ENCODE data around the gene PITPNM3. TPM values are rescaled to one million over a fixed set of nuclear protein-coding genes. Genes with fewer than 3 reads are reported as not detected.
"Not testable (repeated sequence)": the region's sequence is repeated elsewhere in the genome, so short reads cannot be mapped to it uniquely, and the experiment has no call there.

PITPNM3 gene
- total RNA-seq, 4 donors from 2014 or later = 4.0 to 10.9 (median 5.6) TPM

DNA sequence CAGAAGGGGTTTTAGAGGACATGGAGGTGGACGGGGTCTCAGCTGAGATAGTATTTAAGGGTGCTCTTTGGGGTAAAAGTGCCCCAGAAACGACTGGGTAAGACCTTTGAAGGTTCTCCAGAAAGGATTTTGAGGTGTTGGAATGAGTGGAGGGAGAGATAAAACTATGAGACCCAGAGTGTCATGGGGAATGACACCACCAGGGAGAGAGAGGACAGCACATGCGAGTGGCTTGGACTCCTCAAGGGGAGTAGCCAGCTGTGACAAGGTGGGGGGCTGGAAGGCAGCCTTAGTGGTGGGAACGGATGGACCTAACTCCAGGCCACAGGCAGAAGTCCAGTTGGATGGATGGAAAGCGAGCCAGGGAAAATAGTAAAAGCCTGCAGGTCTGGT, 19.2 kb upstream of the PITPNM3 start:
- Histone ChIP-seq H3K4me1 (peaks cover 17% of the 10 kb centered on the region in 2 donors), H3K27ac (peak overlapping the region; percentile 10 to 73 (median 21)), H3K36me3 (peaks cover 0 to 6% of the 10 kb centered on the region in 2 donors), H3K9me3 (no peaks in the 10 kb centered on the region), H3K4me3 (replicated peaks in 1 of 3) (no peak overlapping the region), H3K27me3 (no peaks in the 10 kb centered on the region)
- intact Hi-C loops (cut with DNase I) = loop anchor here (5.0 kb wide), 1 partner anchor 103 kb away; no protein-coding TSS in a partner anchor
- no peak for DNase-seq
- 73 to 76% methylated on average over 5 of the region's 5 CpGs for WGBS, 2 donors
- TF ChIP-seq POLR2A (IDR thresholded peaks at IDR 0.05) (no peak), CTCF (IDR thresholded peaks at IDR 0.05) (no peak)

- no peaks in the 10 kb centered on the region for H3K27me3 ChIP-seq
- peaks cover 0 to 6% of the 10 kb centered on the region in 2 donors for H3K36me3 ChIP-seq
- peak overlapping the region; percentile 10 to 73 (median 21) for H3K27ac ChIP-seq
- no peak overlapping the region for H3K4me3 ChIP-seq (replicated peaks in 1 of 3)
- intact Hi-C loops (cut with DNase I) = loop anchor here (5.0 kb wide), 1 partner anchor 103 kb away; no protein-coding TSS in a partner anchor
- H3K9me3 ChIP-seq = no peaks in the 10 kb centered on the region
- DNase-seq = peak; percentile 57 to 61
- WGBS, 2 donors = 17 to 23% methylated on average over 15 to 20 of the region's 23 CpGs
- peaks cover 17% of the 10 kb centered on the region in 2 donors for H3K4me1 ChIP-seq
- TF ChIP-seq CTCF (IDR thresholded peaks at IDR 0.05) (peak in 3 of 6 experiments; percentile 31 to 46 (median 33)), POLR2A (IDR thresholded peaks at IDR 0.05) (no peak)
Measured at GRCh38 chr17:6574687-6575595, 18.6 kb upstream of the PITPNM3 start.

GRCh38 chr17:6573982-6574686, 17.8 kb upstream of the PITPNM3 start:
- Histone ChIP-seq H3K27me3 (no peaks in the 10 kb centered on the region), H3K9me3 (no peaks in the 10 kb centered on the region), H3K36me3 (peaks cover 0 to 2% of the 10 kb centered on the region in 2 donors), H3K4me3 (replicated peaks in 1 of 3) (no peak overlapping the region), H3K4me1 (peaks cover 17% of the 10 kb centered on the region in 2 donors), H3K27ac (peak overlapping the region in 1 of 3 donors; percentile 73)
- intact Hi-C loops (cut with DNase I) = no loop called here
- TF ChIP-seq POLR2A (IDR thresholded peaks at IDR 0.05) (no peak), CTCF (IDR thresholded peaks at IDR 0.05) (no peak)
- WGBS, 2 donors = 81 to 86% methylated on average over 13 of the region's 13 CpGs
- DNase-seq = peak; percentile 68 to 73

DNA sequence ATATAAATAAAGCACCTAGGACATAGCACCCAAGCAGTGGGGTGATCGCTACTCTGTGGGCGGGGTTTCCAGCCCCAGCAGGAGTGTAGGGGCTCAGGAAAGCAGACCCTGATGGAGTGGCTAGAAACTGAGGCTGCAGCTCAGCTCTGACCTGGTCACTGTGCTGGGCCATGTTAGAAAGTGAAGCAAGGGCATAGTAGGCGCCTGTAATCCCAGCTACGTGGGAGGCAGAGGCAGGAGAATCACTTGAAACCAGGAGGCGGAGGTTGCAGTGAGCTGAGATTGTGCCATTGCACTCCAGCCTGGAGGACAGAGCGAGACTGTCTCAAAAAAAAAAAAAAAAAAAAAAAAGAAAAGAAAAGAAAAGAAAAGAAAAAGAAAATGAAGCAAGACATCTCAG, 17.1 kb upstream of the PITPNM3 start:
- DNase-seq; H3K27me3 ChIP-seq; H3K4me3 ChIP-seq (replicated peaks in 1 of 3); intact Hi-C loops (cut with DNase I); H3K36me3 ChIP-seq; H3K27ac ChIP-seq; H3K9me3 ChIP-seq: not testable (repeated sequence)
- peaks cover 17% of the 10 kb centered on the region in 2 donors for H3K4me1 ChIP-seq
- WGBS, 2 donors = 94 to 99% methylated on average over 6 of the region's 6 CpGs

GRCh38 chr17:6572972-6573370, 16.6 kb upstream of the PITPNM3 start:
- Histone ChIP-seq H3K36me3 (no peaks in the 10 kb centered on the region), H3K9me3 (no peaks in the 10 kb centered on the region), H3K27ac (no peak overlapping the region), H3K4me3 (replicated peaks in 1 of 3) (no peak overlapping the region), H3K4me1 (peaks cover 17% of the 10 kb centered on the region in 2 donors), H3K27me3 (no peaks in the 10 kb centered on the region)
- TF ChIP-seq CTCF (IDR thresholded peaks at IDR 0.05) = no peak
- no peak for TF ChIP-seq POLR2A (IDR thresholded peaks at IDR 0.05)
- 94 to 95% methylated on average over 4 to 5 of the region's 8 CpGs for WGBS, 2 donors
- no peak for DNase-seq
- intact Hi-C loops (cut with DNase I) = no loop called here
